Measurements from ENCODE around the gene RFNG. TPM values are rescaled to one million over a fixed set of nuclear protein-coding genes. Genes with fewer than 3 reads are reported as not detected.

Gene RFNG
- total and polyA plus RNA-seq, 8 donors: 29.3 to 52.7 (median 45.5) TPM

DNA sequence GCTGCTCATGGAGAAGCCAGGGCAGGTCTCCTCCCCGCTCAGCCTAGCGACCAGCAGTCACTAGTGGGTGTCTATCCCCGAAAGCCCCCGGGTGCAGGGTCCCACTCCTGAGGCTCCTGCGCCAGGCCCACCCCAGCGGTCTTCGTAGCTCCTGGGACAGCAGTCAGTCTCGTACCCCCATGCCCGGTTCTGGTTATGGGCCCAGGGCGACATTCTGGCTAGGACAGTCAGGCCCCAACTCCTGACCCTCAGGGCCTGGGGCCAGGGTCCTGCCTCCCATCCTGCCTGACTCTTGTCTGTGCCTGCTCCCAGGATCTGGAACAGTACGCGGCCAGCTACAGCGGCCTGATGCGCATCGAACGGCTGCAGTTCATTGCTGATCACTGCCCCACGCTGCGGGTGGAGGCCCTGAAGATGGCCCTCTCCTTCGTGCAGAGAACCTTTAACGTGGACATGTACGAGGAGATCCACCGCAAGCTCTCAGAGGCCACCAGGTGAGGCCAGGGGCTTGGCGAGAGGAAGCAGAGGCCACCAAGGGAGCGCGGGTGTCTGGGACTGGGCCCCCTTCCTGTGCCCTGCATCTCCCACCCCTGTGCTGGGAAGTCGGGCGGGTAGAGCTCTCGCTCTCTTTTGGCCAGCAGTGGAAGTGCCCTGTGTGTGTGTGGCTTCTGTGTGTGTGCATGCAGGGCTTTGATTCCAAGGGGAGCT is 2.1 kb upstream of the RFNG start:
- Histone ChIP-seq H3K4me1 (peaks cover 17 to 41% of the 10 kb centered on the region in 2 donors), H3K4me3 (peak overlapping the region in 1 of 2 donors; percentile 75), H3K27ac (no peak overlapping the region), H3K36me3 (peaks cover 0 to 68% of the 10 kb centered on the region in 2 donors), H3K9me3 (no peaks in the 10 kb centered on the region), H3K27me3 (no peaks in the 10 kb centered on the region)
- intact Hi-C loops (cut with DNase I): no loop called here
- ATAC-seq (no peak), DNase-seq (peak in 1 of 4 donors; percentile 68)
- no peak for TF ChIP-seq CTCF (IDR thresholded peaks at IDR 0.05)

GRCh38 chr17:82053130-82053529 is 1.5 kb upstream of the RFNG start:
- DNase-seq (peak in 1 of 4 donors; percentile 60), ATAC-seq (no peak)
- Histone ChIP-seq H3K27me3 (no peaks in the 10 kb centered on the region), H3K4me1 (peaks cover 17 to 41% of the 10 kb centered on the region in 2 donors), H3K36me3 (peaks cover 0 to 68% of the 10 kb centered on the region in 2 donors), H3K27ac (no peak overlapping the region), H3K9me3 (no peaks in the 10 kb centered on the region), H3K4me3 (peak overlapping the region in 1 of 2 donors; percentile 75)
- intact Hi-C loops (cut with DNase I): no loop called here
- TF ChIP-seq CTCF (IDR thresholded peaks at IDR 0.05): no peak

- peaks cover 0 to 68% of the 10 kb centered on the region in 2 donors for H3K36me3 ChIP-seq
- H3K27ac ChIP-seq: no peak overlapping the region
Measured at GRCh38 chr17:82052638-82053059, 1.0 kb upstream of the RFNG start.

DNA sequence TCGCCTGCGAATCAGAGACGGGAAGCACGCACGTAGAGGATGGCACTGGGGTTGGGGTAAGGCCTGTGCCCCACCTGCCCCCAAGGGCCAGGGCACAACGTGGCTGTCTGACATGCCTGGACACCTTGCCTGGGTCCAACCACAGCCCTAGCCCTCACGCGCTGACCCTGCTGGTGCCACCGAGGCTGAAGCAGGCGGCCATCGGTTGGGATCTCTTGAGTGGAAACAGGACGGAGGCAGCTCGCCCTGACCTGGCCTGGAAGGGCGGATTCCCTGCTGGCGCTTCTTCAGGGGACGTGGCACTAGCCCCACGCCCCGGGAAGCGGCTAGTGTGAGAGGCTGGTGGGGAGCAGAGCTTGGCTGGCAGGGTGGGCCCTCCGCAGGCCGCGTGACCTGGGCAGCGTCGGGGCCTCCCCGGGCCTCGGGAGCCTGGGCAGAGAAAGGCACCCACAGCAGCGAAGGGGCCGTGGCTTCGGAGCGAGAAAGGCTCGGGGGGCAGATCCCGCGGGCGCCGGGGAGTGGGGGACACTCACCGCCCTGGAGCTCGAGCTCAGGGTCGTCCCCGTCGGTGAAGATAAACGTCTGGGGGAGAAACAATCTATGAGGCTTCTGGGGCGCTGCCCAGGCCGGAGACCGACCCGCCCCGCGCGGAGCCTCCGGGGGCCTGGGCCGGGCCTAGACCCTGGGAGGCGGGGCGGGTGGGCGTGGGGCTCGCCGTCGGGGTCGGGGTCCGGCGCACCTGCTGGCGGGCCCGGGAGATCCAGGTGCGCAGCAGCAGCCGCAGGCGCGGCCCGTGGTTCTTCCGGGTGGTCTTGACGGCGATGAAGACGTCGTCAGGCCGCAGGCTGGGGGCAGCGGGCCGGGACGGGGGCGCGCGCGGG is 610 bp downstream of the RFNG start:
- Histone ChIP-seq H3K9me3 (no peaks in the 10 kb centered on the region), H3K4me1 (peaks cover 17 to 41% of the 10 kb centered on the region in 2 donors), H3K4me3 (peak overlapping the region; percentile 75 to 79), H3K36me3 (peaks cover 0 to 64% of the 10 kb centered on the region in 2 donors), H3K27me3 (no peaks in the 10 kb centered on the region), H3K27ac (peak overlapping the region in 1 of 2 donors; percentile 41)
- DNase-seq (peak in 1 of 4 donors; percentile 80), ATAC-seq (peak; percentile 12)
- intact Hi-C loops (cut with DNase I): no loop called here
- TF ChIP-seq CTCF (IDR thresholded peaks at IDR 0.05): no peak

More at GRCh38 chr17:82052638-82053059, 1.0 kb upstream of the RFNG start:
- intact Hi-C loops (cut with DNase I): no loop called here
- ATAC-seq: no peak
- Histone ChIP-seq H3K4me1 (peaks cover 17 to 41% of the 10 kb centered on the region in 2 donors), H3K9me3 (no peaks in the 10 kb centered on the region), H3K27me3 (no peaks in the 10 kb centered on the region), H3K4me3 (peak overlapping the region; percentile 75 to 87)
- TF ChIP-seq CTCF (IDR thresholded peaks at IDR 0.05): no peak
- no peak for DNase-seq
